Measurements from ENCODE around the gene MANF. TPM values are rescaled to one million over a fixed set of nuclear protein-coding genes. Genes with fewer than 3 reads are reported as not detected.

The MANF gene
- total and polyA plus RNA-seq, 2 donors (not counting 1 experiment from before 2014, with no cell fraction given) = 19.8 to 29.7 TPM

DNA sequence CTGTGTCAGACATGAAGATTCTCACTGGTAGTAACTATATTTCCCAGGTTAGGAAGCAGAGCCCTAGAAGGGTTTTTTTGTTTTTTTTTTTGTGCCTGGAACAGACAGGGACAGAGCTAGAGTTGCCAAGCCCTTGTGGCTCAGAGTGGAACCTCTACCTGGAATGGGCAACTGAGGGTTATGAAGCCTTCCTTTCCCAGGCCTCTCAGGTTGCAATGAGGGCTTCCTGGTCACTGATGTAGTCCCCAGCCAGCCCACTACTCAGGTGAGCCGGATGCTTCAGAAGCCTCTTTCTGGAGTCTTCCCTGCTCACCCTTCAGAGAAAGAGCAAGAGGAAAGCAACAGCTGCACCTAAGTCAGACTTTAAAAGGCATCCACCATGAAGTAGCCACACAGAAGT lies 48.8 kb upstream of the MANF start:
- H3K79me2 ChIP-seq (ENCODE audit: control insufficient read depth, insufficient read depth, low read length) = no peaks in the 10 kb centered on the region
- Mint-ChIP-seq H3K27me3 (peaks cover 5% of the 10 kb centered on the region), H3K9me3 (ENCODE audit: insufficient read depth) (no peaks in the 10 kb centered on the region), H3K4me1 (no peaks in the 10 kb centered on the region), H3K4me3 (no peak overlapping the region), H3K27ac (no peak overlapping the region)
- no peak overlapping the region for H3K4me3 ChIP-seq (ENCODE audit: control extremely low read depth in 1 of 5, extremely low read depth in 1 of 5, insufficient read depth in 1 of 5, low read depth in 2 of 5, low read length in 4 of 5)
- no peaks in the 10 kb centered on the region for H3K27me3 ChIP-seq (replicated peaks in 1 of 4; ENCODE audit: control extremely low read depth in 1 of 4, control insufficient read depth in 3 of 4, insufficient read depth in 4 of 4, low read length in 3 of 4)
- TF ChIP-seq CTCF (IDR thresholded peaks at IDR 0.05) (no peak), EZH2 (IDR thresholded peaks at IDR 0.05; ENCODE audit: borderline replicate concordance, insufficient read depth, low read depth, low read length, poor library complexity, severe bottlenecking) (no peak)
- ChIA-PET POLR2A (no interaction called here), CTCF (no interaction called here)
- WGBS (ENCODE audit: insufficient coverage) = 80% methylated on average over 1 of the region's 1 CpG
- H4K20me1 ChIP-seq (ENCODE audit: control insufficient read depth, insufficient read depth, low read length, poor library complexity, severe bottlenecking) = no peaks in the 10 kb centered on the region
- H3K4me2 ChIP-seq (replicated peaks; ENCODE audit: low read depth, low read length, poor library complexity, severe bottlenecking) = no peak overlapping the region
- intact Hi-C loops (cut with micrococcal nuclease) = no loop called here
- H3K36me3 ChIP-seq (replicated peaks in 1 of 2; ENCODE audit: control extremely low read depth in 1 of 2, control insufficient read depth in 1 of 2, extremely low read depth in 1 of 2, insufficient read depth in 2 of 2, low read length in 1 of 2) = no peaks in the 10 kb centered on the region
- H3K9ac ChIP-seq (ENCODE audit: low read length) = no peak overlapping the region
- H3K9me3 ChIP-seq (ENCODE audit: control extremely low read depth in 1 of 3, control insufficient read depth in 2 of 3, insufficient read depth in 1 of 3, low read length in 2 of 3) = no peaks in the 10 kb centered on the region
- H3K4me1 ChIP-seq (ENCODE audit: control insufficient read depth in 2 of 2, insufficient read depth in 2 of 2, low read length in 2 of 2) = no peaks in the 10 kb centered on the region
- H3K27ac ChIP-seq (ENCODE audit: low read length in 2 of 2) = no peak overlapping the region
- no peak for DNase-seq
- no peak overlapping the region for H2AFZ ChIP-seq (ENCODE audit: insufficient read depth, low read depth, low read length, poor library complexity, severe bottlenecking)
- ATAC-seq (ENCODE audit: low read depth) = no peak

GRCh38 chr3:51337666-51338065 lies 47.4 kb upstream of the MANF start:
- Mint-ChIP-seq H3K4me1 (no peaks in the 10 kb centered on the region), H3K9me3 (ENCODE audit: insufficient read depth) (no peaks in the 10 kb centered on the region), H3K4me3 (no peak overlapping the region), H3K27me3 (peaks cover 5% of the 10 kb centered on the region), H3K27ac (no peak overlapping the region)
- Histone ChIP-seq H3K36me3 (replicated peaks in 1 of 2; ENCODE audit: control extremely low read depth in 1 of 2, control insufficient read depth in 1 of 2, extremely low read depth in 1 of 2, insufficient read depth in 2 of 2, low read length in 1 of 2) (no peaks in the 10 kb centered on the region), H4K20me1 (ENCODE audit: control insufficient read depth, insufficient read depth, low read length, poor library complexity, severe bottlenecking) (no peaks in the 10 kb centered on the region), H3K27ac (ENCODE audit: low read length in 2 of 2) (no peak overlapping the region), H3K4me3 (ENCODE audit: control extremely low read depth in 1 of 5, extremely low read depth in 1 of 5, insufficient read depth in 1 of 5, low read depth in 2 of 5, low read length in 4 of 5) (no peak overlapping the region), H3K27me3 (replicated peaks in 1 of 4; ENCODE audit: control extremely low read depth in 1 of 4, control insufficient read depth in 3 of 4, insufficient read depth in 4 of 4, low read length in 3 of 4) (no peaks in the 10 kb centered on the region), H3K79me2 (ENCODE audit: control insufficient read depth, insufficient read depth, low read length) (no peaks in the 10 kb centered on the region), H3K9me3 (ENCODE audit: control extremely low read depth in 1 of 3, control insufficient read depth in 2 of 3, insufficient read depth in 1 of 3, low read length in 2 of 3) (no peaks in the 10 kb centered on the region), H3K4me1 (ENCODE audit: control insufficient read depth in 2 of 2, insufficient read depth in 2 of 2, low read length in 2 of 2) (no peaks in the 10 kb centered on the region), H3K9ac (ENCODE audit: low read length) (no peak overlapping the region), H3K4me2 (replicated peaks; ENCODE audit: low read depth, low read length, poor library complexity, severe bottlenecking) (no peak overlapping the region), H2AFZ (ENCODE audit: insufficient read depth, low read depth, low read length, poor library complexity, severe bottlenecking) (no peak overlapping the region)
- ChIA-PET POLR2A (no interaction called here), CTCF (no interaction called here)
- no CpG with 5 or more reads among the region's 1 CpG for WGBS (ENCODE audit: insufficient coverage)
- intact Hi-C loops (cut with micrococcal nuclease) = no loop called here
- TF ChIP-seq CTCF (IDR thresholded peaks at IDR 0.05) = no peak
- TF ChIP-seq EZH2 (IDR thresholded peaks at IDR 0.05; ENCODE audit: borderline replicate concordance, insufficient read depth, low read depth, low read length, poor library complexity, severe bottlenecking) = no peak
- no peak for ATAC-seq (ENCODE audit: low read depth)
- DNase-seq = no peak
